ENCODE measurements around the gene LMOD3.

GRCh38 chr3:69126216-69126615 is 3.8 kb upstream of the LMOD3 start:
- TF ChIP-seq CTCF (IDR thresholded peaks at IDR 0.05) (no peak), POLR2A (IDR thresholded peaks at IDR 0.05) (no peak)

Data from adrenal gland (tissue), 5 donors.